Cerebellar cortex (tissue), 1 donor: Measurements from ENCODE around the gene AGAP1.

Experiments used
- DNase-seq: peaks from one replicate; pipeline ENCODE4 v3.0.0-alpha.2; 2015; ENCODE audit warnings: low spot score

AGAP1 gene

DNA sequence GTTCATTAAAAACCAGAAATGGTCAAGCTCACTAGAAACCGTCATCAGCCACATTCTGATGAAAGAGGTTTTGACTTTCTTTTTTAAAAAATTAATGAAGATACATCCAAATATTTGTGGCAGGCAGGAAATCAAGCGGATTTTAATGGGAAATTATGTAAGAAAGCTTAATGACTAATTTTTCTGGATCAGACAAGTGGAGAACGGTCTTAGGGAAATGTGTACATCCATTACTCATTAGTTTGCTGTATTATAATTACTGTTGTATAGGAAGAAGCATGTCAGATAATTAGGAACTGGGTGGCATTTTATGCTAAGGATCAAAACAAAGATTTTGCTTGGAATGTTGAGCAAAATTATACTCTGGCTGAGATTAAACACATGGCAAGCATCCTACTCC, 39.4 kb downstream of the AGAP1 start:
- DNase-seq: no peak

DNA sequence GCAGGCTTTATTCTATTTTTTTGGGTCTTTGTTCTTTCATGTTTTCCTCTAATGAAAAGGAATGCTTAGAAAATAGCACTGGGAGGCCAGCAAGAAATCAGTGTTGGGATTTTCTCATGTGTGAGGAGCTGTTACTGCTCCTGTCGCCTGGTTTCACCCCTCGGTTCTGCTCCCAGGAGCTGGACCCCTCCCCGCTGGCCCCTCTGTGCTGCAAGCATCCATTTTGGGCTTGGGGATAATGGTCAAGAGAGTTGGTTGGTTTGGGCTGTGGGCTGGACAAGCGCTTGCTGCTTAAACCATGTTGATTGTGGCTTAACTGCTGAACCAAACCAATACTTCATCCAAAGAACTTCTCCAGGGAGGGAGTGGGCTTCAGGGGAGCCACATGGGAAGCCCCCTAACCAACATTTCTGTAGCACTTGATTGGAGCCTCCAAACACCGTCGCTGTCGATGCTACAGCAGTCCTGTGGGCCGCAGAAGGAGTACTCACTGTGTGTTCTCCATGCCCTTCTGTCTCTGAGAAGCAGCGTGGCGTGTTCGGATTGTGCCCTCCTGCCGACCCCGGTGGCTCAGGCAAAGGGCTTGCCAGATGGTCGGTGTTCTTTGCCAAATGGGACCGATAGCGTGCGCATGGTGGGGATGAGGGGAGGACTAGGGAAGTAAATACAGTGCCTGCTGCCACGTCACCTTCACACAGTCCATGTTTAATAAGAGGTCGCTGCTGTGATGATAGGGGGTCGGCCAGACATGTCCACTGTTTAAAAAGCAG, 40.0 kb downstream of the AGAP1 start:
- DNase-seq: peak; percentile 84

DNA sequence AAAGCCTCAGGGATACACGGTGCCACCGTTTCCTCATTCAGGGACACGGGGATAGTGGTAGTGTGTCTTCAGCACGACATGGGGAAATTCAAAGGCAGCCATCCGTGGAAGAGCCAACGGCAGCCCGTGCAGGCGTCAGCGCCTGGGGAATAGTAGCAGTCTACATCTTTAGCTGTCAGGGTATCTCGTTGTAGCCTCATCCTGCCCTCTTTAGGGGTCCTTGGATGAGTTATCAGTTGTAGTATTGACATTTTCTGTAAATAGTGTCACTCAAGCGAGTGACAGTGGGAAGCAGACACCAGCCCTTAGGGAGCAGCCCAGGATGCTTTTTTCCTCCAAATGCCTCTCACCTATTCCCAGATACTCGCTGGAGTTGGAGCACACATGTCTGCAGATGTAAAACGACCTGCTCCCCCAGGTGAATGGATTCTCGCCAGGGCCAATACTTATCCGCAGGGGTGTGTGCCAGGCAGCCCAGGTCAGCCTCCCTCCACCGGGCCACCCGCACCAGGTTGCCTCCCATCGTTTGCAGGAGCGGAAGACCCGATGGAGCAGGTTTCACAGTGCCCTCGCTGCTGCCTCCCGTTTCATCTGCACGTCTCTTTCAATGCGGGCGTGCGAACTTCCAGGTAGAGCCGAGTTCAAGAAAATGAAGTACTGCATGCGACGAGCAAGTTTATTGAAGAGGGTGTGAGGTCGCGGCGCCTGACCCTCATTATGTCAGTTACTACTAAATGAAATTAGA, 41.0 kb downstream of the AGAP1 start:
- DNase-seq: no peak

DNA sequence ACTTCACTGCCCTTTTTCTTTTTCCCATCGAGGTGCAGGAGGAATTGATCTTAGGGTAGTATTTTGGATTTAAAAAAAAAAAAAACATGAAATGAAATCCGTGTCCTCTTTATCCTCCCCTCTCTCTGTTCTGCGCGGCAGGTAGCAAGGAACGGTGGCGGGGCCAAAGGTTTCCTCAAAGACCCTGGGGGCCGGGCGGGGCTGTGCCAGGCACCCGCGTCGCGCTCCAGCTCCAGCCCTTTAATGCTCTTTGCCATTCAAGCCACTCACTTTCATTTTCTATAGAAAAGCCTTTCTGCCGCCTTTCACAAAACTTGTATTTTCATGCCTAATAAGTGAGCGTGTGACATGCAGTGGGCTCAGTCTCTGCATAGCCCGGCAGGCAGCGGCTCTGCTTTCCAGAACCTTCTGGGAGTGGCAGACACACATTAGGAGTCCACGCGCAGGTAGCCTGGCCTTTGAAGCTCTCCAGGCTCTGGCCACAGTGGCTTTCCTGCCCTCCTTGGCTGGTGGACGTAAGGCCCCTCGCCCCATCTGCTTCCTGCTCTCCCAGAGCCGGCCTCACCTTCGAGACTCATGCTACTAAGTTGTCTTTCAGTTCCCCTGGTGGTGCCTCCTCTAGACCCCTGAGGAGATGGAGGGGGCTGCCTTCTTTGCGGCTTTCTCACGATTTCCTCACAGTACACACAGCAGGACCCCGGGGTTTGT, 41.7 kb downstream of the AGAP1 start:
- no peak for DNase-seq

DNA sequence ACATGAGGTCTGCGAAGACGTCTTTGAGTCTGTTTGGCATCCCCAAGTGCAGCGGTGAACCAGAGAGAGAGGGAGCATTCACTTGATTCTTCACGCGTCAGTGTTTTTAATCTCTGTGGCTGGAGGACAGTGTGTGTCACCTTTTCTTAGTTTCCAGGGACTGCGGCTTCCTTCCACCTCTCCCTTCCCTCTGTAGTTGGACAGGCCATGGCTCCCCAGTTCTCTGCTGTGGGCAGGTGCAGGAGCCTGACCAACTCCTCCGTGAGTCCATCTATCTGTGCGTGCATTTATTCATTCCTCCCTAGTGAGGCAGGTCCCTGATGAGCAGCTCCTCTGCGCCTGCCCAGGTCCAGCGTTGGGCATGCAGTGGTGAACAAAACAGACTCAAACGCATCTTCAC, 42.9 kb downstream of the AGAP1 start:
- DNase-seq: no peak

DNA sequence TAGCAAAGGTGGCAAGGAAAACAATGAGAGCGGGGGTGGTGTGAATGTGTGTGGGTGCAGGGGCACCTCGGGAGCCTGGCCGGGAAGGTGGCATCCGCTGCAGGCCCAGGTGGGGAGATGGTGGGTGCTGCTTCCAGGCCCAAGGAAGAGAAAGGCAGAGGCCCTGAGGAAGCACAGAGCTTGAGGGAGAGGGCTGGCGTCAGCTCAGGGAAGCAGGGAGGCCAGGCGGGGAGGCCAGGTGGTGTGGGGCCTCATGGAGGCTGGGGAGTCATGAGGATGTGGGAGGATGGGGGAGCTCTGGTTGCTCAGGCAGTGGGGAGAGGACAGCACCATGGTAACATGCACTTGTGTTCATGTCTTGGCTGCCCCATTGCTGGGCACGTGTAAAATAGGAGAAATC, 43.3 kb downstream of the AGAP1 start:
- DNase-seq: no peak

DNA sequence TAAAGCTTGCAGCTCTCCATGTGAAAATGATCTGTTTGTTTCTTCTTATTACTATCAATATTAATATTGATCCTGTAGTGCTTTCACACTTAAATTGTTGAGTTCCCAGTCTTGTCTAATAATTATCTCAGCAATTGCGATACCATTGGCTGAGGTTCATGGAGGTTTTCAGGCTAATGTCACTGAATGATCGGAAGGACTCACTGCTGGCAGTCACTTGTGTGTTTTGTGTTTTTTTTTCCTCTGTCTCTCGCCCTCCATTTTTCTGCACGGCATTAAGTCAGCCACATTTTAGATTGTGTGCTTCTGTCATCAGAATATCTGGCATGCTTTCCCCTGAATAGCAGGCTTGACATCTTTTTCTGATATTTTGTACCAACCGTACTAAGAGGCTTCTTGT, 43.7 kb downstream of the AGAP1 start:
- no peak for DNase-seq

DNA sequence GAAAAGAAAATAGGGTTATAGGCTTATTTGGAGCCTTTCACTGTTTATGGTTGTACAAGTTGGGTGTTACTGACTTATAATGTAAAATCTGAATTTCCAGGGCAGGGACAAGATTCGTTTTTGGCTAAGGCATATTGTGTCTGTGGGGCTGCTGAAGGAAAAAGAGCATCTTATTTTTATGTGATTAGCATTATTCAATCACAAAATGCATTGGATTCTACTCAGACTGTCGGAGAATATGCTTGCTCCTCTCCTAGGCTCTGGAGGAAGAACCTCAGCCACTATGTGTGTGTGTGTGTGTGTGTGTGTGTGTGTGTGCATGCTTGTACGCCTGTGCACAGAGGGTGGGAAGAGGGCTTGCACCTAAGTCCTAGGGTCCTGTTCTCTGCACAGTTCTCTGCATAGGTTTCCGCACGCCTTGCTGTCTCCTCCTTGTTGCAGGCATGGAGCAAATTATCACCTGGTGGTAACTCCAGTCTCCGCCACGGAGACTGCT, 44.3 kb downstream of the AGAP1 start:
- DNase-seq: no peak

DNA sequence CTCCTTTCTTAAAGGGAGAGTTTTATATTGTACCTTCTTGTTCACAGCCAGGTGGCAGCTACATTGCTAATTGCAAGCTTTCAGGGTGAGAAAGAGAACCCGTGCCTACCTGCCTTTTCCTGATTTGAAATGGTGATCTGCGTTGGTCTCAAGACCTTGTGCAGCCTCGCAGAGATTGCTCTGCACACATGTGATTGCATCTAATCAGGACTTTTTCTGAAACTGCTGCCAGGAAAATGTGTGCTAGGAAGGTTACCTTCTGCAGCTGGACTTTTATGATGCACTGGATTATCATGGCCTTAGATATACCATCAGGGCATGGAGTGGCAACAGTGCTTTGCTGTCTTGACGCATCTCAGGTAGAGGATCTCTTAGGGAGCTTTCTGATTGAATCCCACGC, 45.1 kb downstream of the AGAP1 start:
- no peak for DNase-seq

DNA sequence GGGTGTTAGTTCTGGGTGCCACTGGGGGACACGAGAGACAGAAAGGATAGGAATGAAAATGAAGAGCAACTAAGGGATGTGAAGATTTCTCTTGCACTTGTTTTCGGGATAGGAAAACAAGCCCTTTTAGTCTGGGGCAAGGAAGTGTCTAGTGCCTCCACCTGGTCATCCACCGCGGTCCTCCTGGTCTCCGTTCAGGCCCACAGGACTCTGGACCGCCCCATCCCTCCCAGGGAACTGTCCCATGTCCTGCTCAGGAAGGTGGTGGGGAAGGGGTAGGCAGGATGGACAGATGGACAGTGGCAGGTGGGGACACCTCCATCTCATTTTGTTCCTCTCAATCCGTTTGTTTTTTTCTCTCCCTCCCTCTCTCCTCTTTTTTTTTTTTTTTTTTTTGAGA, 45.9 kb downstream of the AGAP1 start:
- DNase-seq: no peak

DNA sequence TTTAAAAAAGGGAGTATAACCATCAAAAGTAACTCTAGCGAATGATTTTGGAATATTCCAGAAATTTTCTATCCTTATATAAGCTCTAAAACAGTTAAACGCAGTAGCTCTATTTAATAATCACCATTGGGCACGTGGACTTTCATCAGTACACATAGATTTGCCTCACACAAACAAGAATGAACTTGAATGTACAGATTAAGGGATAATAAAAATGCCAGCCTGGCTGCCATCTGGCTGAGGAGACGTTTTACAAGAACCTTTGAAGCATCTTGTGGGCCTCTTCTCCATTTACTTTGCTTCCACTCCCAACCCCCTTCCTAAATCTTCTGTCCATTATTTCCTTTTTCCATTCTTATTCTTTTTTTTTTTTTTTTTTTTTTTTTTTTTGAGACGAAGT, 47.2 kb downstream of the AGAP1 start:
- DNase-seq: no peak

DNA sequence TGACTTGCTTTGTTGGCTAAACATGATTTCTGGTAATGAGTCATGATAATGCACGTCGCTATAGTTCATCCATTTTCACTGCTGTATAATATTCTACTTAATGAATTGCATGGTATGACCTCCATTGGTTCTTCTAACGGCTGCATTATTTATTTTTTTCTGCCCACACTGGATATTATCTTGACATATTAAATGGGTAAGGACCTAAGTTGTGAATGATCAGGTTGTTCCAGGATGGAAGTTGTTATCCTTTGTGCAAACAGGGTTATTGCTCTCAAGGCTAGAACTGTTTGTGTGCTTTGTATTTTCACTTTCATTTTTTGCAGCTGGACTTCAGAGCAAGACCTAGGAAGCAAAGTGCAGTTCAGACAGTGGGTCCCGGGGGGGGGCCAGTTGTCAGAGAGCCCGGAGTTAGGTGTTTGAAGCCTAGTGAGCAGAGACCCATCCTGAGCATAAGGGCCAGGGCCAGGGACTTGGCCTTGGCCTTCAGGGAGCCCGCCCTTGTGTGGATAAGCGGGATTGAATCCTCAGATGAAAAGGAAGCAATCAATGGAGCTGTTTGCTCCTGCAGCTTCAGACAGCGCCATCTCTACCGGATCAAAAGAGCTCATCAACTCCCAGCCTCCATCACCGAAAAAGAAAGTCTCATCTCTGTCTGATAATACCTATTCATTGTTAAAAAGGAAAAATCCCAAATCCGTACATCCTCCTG, 48.2 kb downstream of the AGAP1 start:
- no peak for DNase-seq

DNA sequence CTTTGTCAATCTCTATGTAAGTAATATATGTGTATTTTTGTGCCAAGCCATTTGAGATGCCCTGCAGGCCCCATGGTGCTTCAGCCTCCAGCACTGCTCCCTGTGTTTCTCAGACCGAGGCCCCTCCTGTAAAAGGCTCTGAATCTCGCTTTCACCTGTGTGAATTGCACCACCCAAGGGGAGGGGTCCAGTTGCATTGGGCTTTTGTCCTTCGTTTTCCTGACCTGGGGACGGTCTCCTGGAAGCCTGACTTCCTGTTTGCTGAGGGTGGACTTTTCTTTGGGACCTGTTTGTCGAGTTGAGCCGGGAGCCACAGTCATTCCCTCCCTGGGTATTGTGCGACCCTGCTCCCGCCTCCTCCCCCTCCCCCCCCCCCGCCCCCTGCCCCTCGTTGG, 48.9 kb downstream of the AGAP1 start:
- DNase-seq: no peak

DNA sequence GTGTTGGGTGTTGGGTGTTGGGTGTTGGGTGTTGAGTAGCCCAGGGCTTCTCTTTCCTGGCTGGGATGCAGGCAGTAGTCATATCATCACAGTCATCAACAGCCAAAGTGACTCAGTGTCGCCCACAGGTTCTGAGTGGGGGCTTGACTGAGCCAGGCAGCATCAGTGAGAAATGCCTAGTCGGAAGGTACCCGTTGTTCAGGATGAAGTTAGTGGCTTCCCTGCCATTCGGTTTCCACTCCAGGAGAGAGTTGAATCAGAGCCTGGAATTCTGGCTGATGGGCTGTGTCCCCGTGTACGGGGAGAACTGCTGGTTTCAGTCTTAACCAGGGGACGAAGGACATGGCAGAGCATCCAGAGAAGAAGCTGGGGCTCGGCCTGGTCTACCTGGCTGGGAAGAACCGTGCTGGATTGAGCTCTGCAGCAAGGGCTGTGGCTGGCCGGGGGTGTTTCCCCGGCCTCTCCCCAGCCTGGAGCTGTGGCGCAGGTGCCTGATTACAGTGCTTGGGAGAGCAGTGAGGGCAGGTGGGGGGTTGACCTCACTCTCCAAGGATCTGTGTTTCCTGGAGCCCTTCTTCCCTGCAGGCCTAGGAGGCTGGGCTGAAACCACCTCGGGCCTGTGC, 49.4 kb downstream of the AGAP1 start:
- no peak for DNase-seq

DNA sequence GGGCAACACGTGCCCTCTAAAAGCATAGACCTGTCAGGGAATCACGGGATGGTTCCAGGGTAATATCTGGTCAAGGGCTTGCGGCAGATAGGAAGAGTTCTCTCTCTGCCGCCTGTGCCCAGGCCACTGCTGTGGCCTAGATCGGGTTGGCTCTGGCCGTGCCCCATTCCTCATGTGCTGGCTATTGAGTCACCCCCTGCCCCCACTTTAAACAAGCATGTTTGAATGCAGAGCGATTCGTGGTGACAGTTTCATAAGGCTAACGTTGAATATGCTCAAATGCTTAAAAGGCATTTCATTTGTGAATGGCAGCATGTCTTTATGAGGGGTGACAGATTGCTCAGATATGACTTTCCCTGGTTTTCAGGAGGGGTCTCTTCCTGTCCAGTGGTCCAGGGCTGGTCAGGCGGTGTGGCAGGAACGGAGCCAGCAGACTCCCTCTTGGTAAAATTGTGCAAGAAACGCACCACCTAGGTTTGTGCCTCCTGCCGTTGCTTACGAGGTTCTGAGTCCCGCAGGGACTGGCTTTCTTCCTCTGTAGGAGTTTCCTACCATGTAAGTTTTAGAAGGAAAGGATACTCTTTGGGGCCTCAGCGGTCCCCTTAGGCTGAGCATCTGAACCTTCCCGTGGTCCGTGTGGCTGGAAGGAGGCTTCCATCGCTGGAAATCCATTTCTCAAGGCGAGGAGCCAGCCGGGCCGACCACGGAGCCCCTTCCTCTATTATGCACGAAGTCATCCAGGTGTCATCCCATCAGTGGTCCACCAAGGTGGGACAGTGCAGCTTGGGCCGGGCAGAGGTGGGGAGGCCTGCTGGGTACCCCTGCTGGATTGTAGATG, 50.2 kb downstream of the AGAP1 start:
- no peak for DNase-seq

DNA sequence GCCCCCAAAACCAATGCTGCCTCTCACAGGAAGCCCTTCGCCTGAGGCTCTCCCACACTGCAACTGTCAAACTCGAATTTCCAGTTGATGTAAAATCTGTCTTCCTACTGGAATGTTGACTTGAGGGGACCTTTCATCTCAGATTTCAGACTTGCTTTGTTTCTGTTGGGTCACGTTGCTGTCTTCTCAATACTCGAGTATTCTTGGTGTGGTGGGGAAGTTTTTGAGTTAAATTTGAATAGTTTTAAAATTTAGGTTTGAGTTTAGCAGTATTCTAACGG, 50.8 kb downstream of the AGAP1 start:
- DNase-seq: no peak

DNA sequence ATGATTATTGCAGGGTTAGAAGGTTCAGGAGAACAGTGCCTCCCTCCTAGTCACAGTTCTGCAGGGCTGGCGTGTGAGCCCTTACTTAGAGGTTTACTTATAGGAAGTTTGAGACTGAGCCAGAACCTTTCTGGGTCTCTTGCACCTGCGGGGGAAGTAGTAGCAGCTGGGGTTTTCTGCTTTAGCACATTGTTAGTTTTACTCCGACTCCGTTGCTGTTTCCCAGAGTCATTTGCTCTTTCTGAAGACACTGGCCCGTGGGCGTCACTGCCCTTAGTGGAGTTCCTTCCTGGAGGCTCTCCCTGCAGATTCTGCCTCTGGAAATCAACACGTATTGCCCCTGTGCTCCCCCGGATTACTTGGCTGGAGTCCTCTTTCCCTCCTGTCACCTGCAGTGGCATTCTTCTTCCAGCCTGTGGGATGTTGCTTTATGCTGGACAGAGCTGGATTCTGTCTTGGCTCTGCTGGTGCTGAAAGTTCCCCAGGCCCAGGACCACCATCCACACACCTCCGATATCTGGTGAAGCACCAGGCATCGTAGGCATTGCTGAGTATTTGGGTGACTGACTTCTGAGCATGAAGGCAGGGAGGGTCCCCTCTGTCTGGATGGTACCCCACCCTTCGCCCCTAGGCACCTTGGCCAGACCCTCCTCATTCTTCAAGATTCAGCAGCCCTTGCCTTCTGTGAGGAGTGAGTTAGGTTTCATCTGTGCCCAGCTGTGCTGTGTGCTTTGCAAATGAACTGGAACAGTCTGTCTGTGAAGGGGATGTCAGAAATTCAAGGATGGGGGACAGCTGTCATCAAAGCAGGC, 51.7 kb downstream of the AGAP1 start:
- no peak for DNase-seq

DNA sequence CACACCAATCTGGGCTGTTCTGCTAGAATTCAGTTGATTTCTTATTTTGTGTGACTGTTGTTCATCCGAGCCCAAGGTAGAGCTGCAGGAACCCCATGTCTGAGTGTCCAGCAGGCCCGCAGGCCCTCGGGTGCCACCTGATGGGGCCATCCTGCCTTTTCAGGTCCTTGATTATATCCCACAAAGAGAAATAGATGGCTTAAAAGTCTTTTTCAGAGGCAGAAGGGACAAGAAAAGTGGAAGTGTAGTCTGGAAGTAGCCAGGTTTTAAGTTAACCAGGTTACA, 52.2 kb downstream of the AGAP1 start:
- no peak for DNase-seq

DNA sequence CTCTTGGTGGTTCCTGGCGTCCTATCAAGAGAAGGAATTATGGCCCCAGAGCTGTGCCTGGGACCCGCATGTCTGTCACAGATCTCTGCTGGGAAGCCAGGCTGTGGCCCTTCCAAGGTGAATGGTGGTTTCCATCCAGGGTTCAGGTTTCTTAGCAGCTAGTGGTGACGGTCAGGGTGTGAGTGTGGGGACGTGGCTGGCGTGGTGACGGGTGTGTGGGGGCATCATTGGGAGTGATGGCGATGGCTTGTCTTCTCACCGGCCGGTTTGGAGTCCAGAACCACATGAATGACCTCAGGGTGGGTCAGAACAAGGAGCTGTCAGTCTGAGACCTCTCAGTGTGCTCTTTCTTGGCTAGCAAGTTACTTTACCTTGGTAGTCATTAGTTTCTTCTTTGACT, 52.6 kb downstream of the AGAP1 start:
- no peak for DNase-seq

DNA sequence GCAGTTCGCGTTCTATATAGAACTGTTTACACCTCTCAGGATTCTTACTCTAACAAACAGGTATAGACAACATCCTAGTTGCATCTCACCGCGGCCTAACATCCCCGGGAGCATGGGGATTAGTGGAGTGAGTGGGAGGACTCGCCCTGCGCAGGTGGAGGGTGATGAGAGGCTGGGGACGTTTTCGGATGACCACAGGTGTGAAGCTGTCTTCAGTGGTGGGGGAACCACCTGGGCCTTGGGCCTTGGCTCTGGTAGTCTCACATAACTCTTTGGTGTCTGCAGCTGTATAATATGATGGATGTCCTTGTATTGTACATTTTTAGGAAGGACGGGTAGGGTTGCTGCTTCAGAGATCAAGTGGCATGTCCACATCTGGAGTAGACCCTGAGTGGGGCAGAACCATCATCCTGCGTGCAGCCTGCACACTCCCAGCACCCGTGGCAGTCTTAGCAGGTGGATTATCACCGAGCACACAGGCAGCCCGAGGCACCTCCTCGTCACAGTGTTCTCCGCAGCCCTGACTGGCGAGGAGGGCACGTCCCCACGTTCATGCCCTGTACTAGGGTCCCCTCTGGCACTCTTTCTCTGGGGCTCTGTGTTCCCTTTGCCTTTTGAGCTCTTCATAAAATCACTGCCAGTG, 56.0 kb downstream of the AGAP1 start:
- no peak for DNase-seq
